ENCODE data around the gene POLDIP3.

POLDIP3 gene

GRCh38 chr22:42648368-42649245, 33.9 kb upstream of the POLDIP3 start (continued):
- TF ChIP-seq ZNF521 (tag by site-specific recombination; IDR thresholded peaks at IDR 0.05), result no peak
- TF ChIP-seq ZNF169 (tag by site-specific recombination; IDR thresholded peaks at IDR 0.05), result 0 out of 2 replicates have a peak, but pooled peaks have one; percentile 15
- TF ChIP-seq ZNF18 (tag by site-specific recombination; IDR thresholded peaks at IDR 0.05), result peak; percentile 99
- TF ChIP-seq ZNF560 (tag by site-specific recombination; IDR thresholded peaks at IDR 0.05; ENCODE audit: borderline replicate concordance), result no peak
- TF ChIP-seq ZNF140 (tag by site-specific recombination; IDR thresholded peaks at IDR 0.05), result no peak
- no peak for TF ChIP-seq ZNF37A (tag by site-specific recombination; IDR thresholded peaks at IDR 0.05)
- peak; percentile 69; the same call in 1 of the 2 replicates for TF ChIP-seq ZNF239 (tag by site-specific recombination; IDR thresholded peaks at IDR 0.05)
- 0 out of 2 replicates have a peak, but pooled peaks have one; percentile 19 for TF ChIP-seq ZBTB7A (tag by site-specific recombination; IDR thresholded peaks at IDR 0.05; ENCODE audit: low read depth)
- peak; percentile 27; the same call in 1 of the 2 replicates for TF ChIP-seq PBX3 (CRISPR knock-in tag; IDR thresholded peaks at IDR 0.05)
- TF ChIP-seq ZBTB10 (tag by site-specific recombination; IDR thresholded peaks at IDR 0.05), result peak; percentile 82
- TF ChIP-seq GFI1B (tag by site-specific recombination; IDR thresholded peaks at IDR 0.05), result no peak
- TF ChIP-seq ZNF132 (tag by site-specific recombination; IDR thresholded peaks at IDR 0.05; ENCODE audit: borderline replicate concordance), result no peak
- TF ChIP-seq ZNF791 (tag by site-specific recombination; IDR thresholded peaks at IDR 0.05), result no peak
- no peak for TF ChIP-seq ZNF585B (tag by site-specific recombination; IDR thresholded peaks at IDR 0.05)
- no peak for TF ChIP-seq ZNF394 (tag by site-specific recombination; IDR thresholded peaks at IDR 0.05; ENCODE audit: borderline replicate concordance)
- TF ChIP-seq ZNF639 (tag by site-specific recombination; IDR thresholded peaks at IDR 0.05), result peak; percentile 46
- no peak for TF ChIP-seq ZNF184 (tag by site-specific recombination; IDR thresholded peaks at IDR 0.05)
- peak; percentile 95 for TF ChIP-seq EGR2 (tag by site-specific recombination; IDR thresholded peaks at IDR 0.05; ENCODE audit: low read depth)
- no peak for TF ChIP-seq ZNF211 (tag by site-specific recombination; IDR thresholded peaks at IDR 0.05; ENCODE audit: low read depth)
- no peak for TF ChIP-seq ZNF768 (tag by site-specific recombination; IDR thresholded peaks at IDR 0.05)
- peak; percentile 52; the same call in 1 of the 2 replicates for TF ChIP-seq MYNN (tag by site-specific recombination; IDR thresholded peaks at IDR 0.05; ENCODE audit: borderline replicate concordance)
- TF ChIP-seq ZNF600 (tag by site-specific recombination; IDR thresholded peaks at IDR 0.05), result 0 out of 2 replicates have a peak, but pooled peaks have one; percentile 50
- TF ChIP-seq ZNF660 (tag by site-specific recombination; IDR thresholded peaks at IDR 0.05), result no peak
- TF ChIP-seq ZNF792 (tag by site-specific recombination; IDR thresholded peaks at IDR 0.05), result no peak; the same call in 1 of the 2 replicates
- TF ChIP-seq ZBTB17 (tag by site-specific recombination; IDR thresholded peaks at IDR 0.05), result peak; percentile 43; the same call in 1 of the 2 replicates
- 0 out of 2 replicates have a peak, but pooled peaks have one; percentile 25 for TF ChIP-seq ZNF837 (tag by site-specific recombination; IDR thresholded peaks at IDR 0.05)
- no peak for TF ChIP-seq BCL6B (tag by site-specific recombination; IDR thresholded peaks at IDR 0.05)
- peak; percentile 27; the same call in 1 of the 2 replicates for TF ChIP-seq ATF2 (tag by site-specific recombination; IDR thresholded peaks at IDR 0.05; ENCODE audit: low read depth)

Measured in HEK293 (cell line).